Kidney epithelial cell (primary cell): ENCODE data around the gene IER3IP1. TPM values are rescaled to one million over a fixed set of nuclear protein-coding genes. Genes with fewer than 3 reads are reported as not detected.

Source experiments
- DNase-seq: peaks from one replicate; pipeline ENCODE4 v3.0.0-alpha.2; 2010; ENCODE audit warnings: low read depth
- H3K27me3 ChIP-seq: 2 replicates; pipeline ENCODE4 v1.6.0; 2011; ENCODE audit warnings: low read length; ENCODE audit not compliant: control insufficient read depth, insufficient read depth
- H3K36me3 ChIP-seq: 2 replicates; pipeline ENCODE4 v1.5.1; 2011; ENCODE audit warnings: low read length; ENCODE audit not compliant: control insufficient read depth, insufficient read depth
- H3K4me3 ChIP-seq: 2 replicates; pipeline ENCODE4 v1.5.1; 2011; ENCODE audit warnings: low read depth, mild to moderate bottlenecking, control low read depth, low read length
- CTCF ChIP-seq: IDR thresholded peaks from 2 replicates; pipeline ENCODE4 v1.5.1; 2011; ENCODE audit warnings: mild to moderate bottlenecking, moderate library complexity, low read length, control low read depth, inconsistent platforms; ENCODE audit not compliant: insufficient read depth, poor library complexity, severe bottlenecking
- total RNA-seq: library from RNA; depleted of rRNA; stranded (reverse); fragments of >200 nt; gene quantifications from 2 replicates; pipeline ENCODE4 v1.2.3, GENCODE V29; 2015

The IER3IP1 gene
- total RNA-seq, 1 donor from 2014 or later: 16.2 TPM

DNA sequence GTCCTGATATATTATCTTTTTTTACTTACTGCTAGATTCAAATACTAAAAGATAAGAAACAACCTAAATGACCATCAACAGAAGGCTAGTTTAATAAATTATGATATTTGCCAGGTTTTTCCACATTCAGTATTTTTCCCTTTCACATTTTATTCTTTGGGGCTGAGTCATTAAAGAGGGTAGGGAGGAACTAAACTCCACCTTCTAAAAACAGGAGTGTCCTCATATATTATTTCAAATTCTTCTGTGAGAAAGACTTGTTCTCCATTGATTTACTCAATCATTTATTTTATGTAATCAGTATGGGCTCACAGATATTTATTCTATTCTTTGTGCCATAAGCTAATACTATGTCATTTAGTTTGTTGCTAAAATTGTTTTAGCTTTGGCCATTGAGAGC is 34.9 kb downstream of the IER3IP1 start:
- DNase-seq: no peak
- no peak overlapping the region for H3K4me3 ChIP-seq
- H3K36me3 ChIP-seq: no peaks in the 10 kb centered on the region
- no peak for TF ChIP-seq CTCF
- no peaks in the 10 kb centered on the region for H3K27me3 ChIP-seq

GRCh38 chr18:47121146-47121545 is 55.0 kb downstream of the IER3IP1 start:
- Histone ChIP-seq H3K36me3 (no peaks in the 10 kb centered on the region), H3K27me3 (no peaks in the 10 kb centered on the region), H3K4me3 (no peak overlapping the region)
- DNase-seq: no peak
- TF ChIP-seq CTCF: no peak

- H3K4me3 ChIP-seq: no peak overlapping the region
- H3K27me3 ChIP-seq: no peaks in the 10 kb centered on the region
- TF ChIP-seq CTCF: no peak
- DNase-seq: no peak
- H3K36me3 ChIP-seq: no peaks in the 10 kb centered on the region
Measured at GRCh38 chr18:47120428-47120827, 55.7 kb downstream of the IER3IP1 start.

DNA sequence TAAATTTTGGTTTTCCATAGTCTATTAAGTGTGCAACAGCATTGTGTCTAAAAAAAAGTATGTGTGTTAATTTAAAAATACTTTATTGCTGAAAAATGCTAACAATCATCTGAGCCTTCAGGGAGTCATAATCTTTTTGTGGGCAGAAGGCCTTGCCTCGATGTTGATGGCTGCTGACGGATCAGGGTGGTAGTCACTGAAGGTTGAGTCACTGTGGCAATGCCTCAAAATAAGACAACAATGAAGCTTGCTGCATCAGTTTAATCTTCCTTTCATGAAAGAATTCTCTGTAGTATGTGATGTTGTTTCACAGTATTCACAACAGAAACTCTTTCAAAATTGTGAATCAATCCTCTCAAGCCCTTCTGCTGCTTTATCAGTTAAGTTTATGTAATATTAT is 57.2 kb downstream of the IER3IP1 start:
- DNase-seq: no peak
- no peak for TF ChIP-seq CTCF
- no peak overlapping the region for H3K4me3 ChIP-seq
- no peaks in the 10 kb centered on the region for H3K36me3 ChIP-seq
- no peaks in the 10 kb centered on the region for H3K27me3 ChIP-seq

GRCh38 chr18:47115205-47115604 is 61.0 kb downstream of the IER3IP1 start:
- H3K36me3 ChIP-seq: no peaks in the 10 kb centered on the region
- DNase-seq: no peak

More at GRCh38 chr18:47115205-47115604, 61.0 kb downstream of the IER3IP1 start:
- Histone ChIP-seq H3K4me3 (no peak overlapping the region), H3K27me3 (no peaks in the 10 kb centered on the region)
- no peak for TF ChIP-seq CTCF
